ENCODE results near the gene RADIL. TPM values are rescaled to one million over a fixed set of nuclear protein-coding genes. Genes with fewer than 3 reads are reported as not detected.

The RADIL gene
- total and polyA plus RNA-seq, 2 of the 13 experiments (the other 11 are each of a cell fraction or from before 2014, with no cell fraction given), result 0.05 to 0.09 TPM

GRCh38 chr7:4775848-4776623, 107.5 kb downstream of the RADIL start (continued):
- TF ChIP-seq ZNF574 (CRISPR knock-in tag; IDR thresholded peaks at IDR 0.05) (no peak), EED (CRISPR knock-in tag; IDR thresholded peaks at IDR 0.05) (no peak), EHMT2 (IDR thresholded peaks at IDR 0.05; ENCODE audit: borderline replicate concordance, low read depth, low read length) (no peak), ZNF24 (IDR thresholded peaks at IDR 0.05) (no peak), ZBTB33 (CRISPR knock-in tag; IDR thresholded peaks at IDR 0.05) (no peak), CBX5 (CRISPR knock-in tag; IDR thresholded peaks at IDR 0.05; ENCODE audit: borderline replicate concordance) (0 out of 2 replicates have a peak, but pooled peaks have one; percentile 6), ZNF773 (CRISPR knock-in tag; IDR thresholded peaks at IDR 0.05; ENCODE audit: borderline replicate concordance) (no peak), ATF7 (IDR thresholded peaks at IDR 0.05) (no peak), ATF7 (CRISPR knock-in tag; IDR thresholded peaks at IDR 0.05) (0 out of 2 replicates have a peak, but pooled peaks have one; percentile 48), REPIN1 (CRISPR knock-in tag; IDR thresholded peaks at IDR 0.05; ENCODE audit: borderline replicate concordance, low read depth) (no peak), ZNF660 (CRISPR knock-in tag; IDR thresholded peaks at IDR 0.05; ENCODE audit: borderline replicate concordance, low read depth) (no peak), ZNF253 (CRISPR knock-in tag; IDR thresholded peaks at IDR 0.05; ENCODE audit: borderline replicate concordance) (no peak), TP53 (CRISPR knock-in tag; conservative IDR thresholded peaks at IDR 0.05) (no peak), USF2 (IDR thresholded peaks at IDR 0.05; ENCODE audit: low read depth, low read length) (no peak), USF2 (CRISPR knock-in tag; IDR thresholded peaks at IDR 0.05; ENCODE audit: borderline replicate concordance) (peak; percentile 80; the same call in 1 of the 2 replicates), DR1 (CRISPR knock-in tag; IDR thresholded peaks at IDR 0.05) (0 out of 2 replicates have a peak, but pooled peaks have one; percentile 15), ZNF577 (CRISPR knock-in tag; IDR thresholded peaks at IDR 0.05; ENCODE audit: borderline replicate concordance, low read depth) (no peak), MAFK (conservative IDR thresholded peaks at IDR 0.05 in 1 of 2, IDR thresholded peaks at IDR 0.05 in 1 of 2; ENCODE audit: low read length in 2 of 2) (0 out of 4 replicates have a peak, but pooled peaks of 1 of the 2 experiments have one; percentile 5), ZBTB7A (CRISPR knock-in tag; IDR thresholded peaks at IDR 0.05) (no peak)
